Measurements from ENCODE around the gene CDS2. TPM values are rescaled to one million over a fixed set of nuclear protein-coding genes. Genes with fewer than 3 reads are reported as not detected.

Gene CDS2
- total RNA-seq, 3 donors from 2014 or later = 31.3 to 37.6 (median 35.3) TPM

GRCh38 chr20:5214826-5215225 lies 88.0 kb downstream of the CDS2 start:
- Mint-ChIP-seq H3K9me3 (no peaks in the 10 kb centered on the region), H3K27me3 (ENCODE audit: low read depth) (no peaks in the 10 kb centered on the region), H3K36me3 (ENCODE audit: insufficient read depth) (no peaks in the 10 kb centered on the region), H3K4me3 (no peak overlapping the region), H3K4me1 (ENCODE audit: low read depth) (no peaks in the 10 kb centered on the region)
- ATAC-seq = no peak
- no peak for DNase-seq

- Mint-ChIP-seq H3K9me3 (no peaks in the 10 kb centered on the region), H3K27me3 (ENCODE audit: low read depth) (no peaks in the 10 kb centered on the region), H3K4me3 (no peak overlapping the region), H3K4me1 (ENCODE audit: low read depth) (no peaks in the 10 kb centered on the region), H3K36me3 (ENCODE audit: insufficient read depth) (no peaks in the 10 kb centered on the region)
- DNase-seq (no peak), ATAC-seq (no peak)
These were observed 89.0 kb downstream of the CDS2 start for GRCh38 chr20:5215672-5216304.

GRCh38 chr20:5216663-5217062 lies 89.9 kb downstream of the CDS2 start:
- Mint-ChIP-seq H3K36me3 (ENCODE audit: insufficient read depth) (no peaks in the 10 kb centered on the region), H3K9me3 (no peaks in the 10 kb centered on the region), H3K4me3 (no peak overlapping the region), H3K4me1 (ENCODE audit: low read depth) (no peaks in the 10 kb centered on the region), H3K27me3 (ENCODE audit: low read depth) (no peaks in the 10 kb centered on the region)
- DNase-seq (no peak), ATAC-seq (no peak)

GRCh38 chr20:5217616-5218015 lies 90.8 kb downstream of the CDS2 start:
- Mint-ChIP-seq H3K4me1 (ENCODE audit: low read depth) (no peaks in the 10 kb centered on the region), H3K4me3 (no peak overlapping the region), H3K27me3 (ENCODE audit: low read depth) (no peaks in the 10 kb centered on the region), H3K36me3 (ENCODE audit: insufficient read depth) (no peaks in the 10 kb centered on the region), H3K9me3 (no peaks in the 10 kb centered on the region)
- ATAC-seq = no peak
- DNase-seq = no peak

- H3K27me3 Mint-ChIP-seq (ENCODE audit: low read depth) = no peaks in the 10 kb centered on the region
- H3K4me1 Mint-ChIP-seq (ENCODE audit: low read depth) = no peaks in the 10 kb centered on the region
- DNase-seq (no peak), ATAC-seq (no peak)
- no peaks in the 10 kb centered on the region for H3K36me3 Mint-ChIP-seq (ENCODE audit: insufficient read depth)
- no peak overlapping the region for H3K4me3 Mint-ChIP-seq
- no peaks in the 10 kb centered on the region for H3K9me3 Mint-ChIP-seq
These were observed 93.7 kb downstream of the CDS2 start for GRCh38 chr20:5220321-5221060.

GRCh38 chr20:5221061-5221430 lies 94.2 kb downstream of the CDS2 start:
- no peaks in the 10 kb centered on the region for H3K27me3 Mint-ChIP-seq (ENCODE audit: low read depth)
- DNase-seq (no peak), ATAC-seq (no peak)
- no peaks in the 10 kb centered on the region for H3K9me3 Mint-ChIP-seq
- H3K4me1 Mint-ChIP-seq (ENCODE audit: low read depth) = no peaks in the 10 kb centered on the region
- no peaks in the 10 kb centered on the region for H3K36me3 Mint-ChIP-seq (ENCODE audit: insufficient read depth)
- no peak overlapping the region for H3K4me3 Mint-ChIP-seq

- peak; percentile 57 to 69 for ATAC-seq
- Mint-ChIP-seq H3K4me1 (ENCODE audit: low read depth) (no peaks in the 10 kb centered on the region), H3K27me3 (ENCODE audit: low read depth) (no peaks in the 10 kb centered on the region), H3K36me3 (ENCODE audit: insufficient read depth) (no peaks in the 10 kb centered on the region), H3K9me3 (no peaks in the 10 kb centered on the region), H3K4me3 (no peak overlapping the region)
- DNase-seq = peak; percentile 36
These were observed 96.3 kb downstream of the CDS2 start for GRCh38 chr20:5222919-5223634.

GRCh38 chr20:5230544-5230943 lies 103.7 kb downstream of the CDS2 start:
- no peak for ATAC-seq
- Mint-ChIP-seq H3K9me3 (no peaks in the 10 kb centered on the region), H3K4me3 (no peak overlapping the region), H3K36me3 (ENCODE audit: insufficient read depth) (peaks cover 5% of the 10 kb centered on the region), H3K4me1 (ENCODE audit: low read depth) (peaks cover 4% of the 10 kb centered on the region), H3K27me3 (ENCODE audit: low read depth) (peaks cover 12% of the 10 kb centered on the region)
- no peak for DNase-seq

GRCh38 chr20:5234158-5234557 lies 107.3 kb downstream of the CDS2 start:
- Mint-ChIP-seq H3K9me3 (no peaks in the 10 kb centered on the region), H3K36me3 (ENCODE audit: insufficient read depth) (peaks cover 2% of the 10 kb centered on the region)

GRCh38 chr20:5234978-5235377 lies 108.2 kb downstream of the CDS2 start:
- H3K27me3 Mint-ChIP-seq (ENCODE audit: low read depth) = peaks cover 46% of the 10 kb centered on the region
- no peaks in the 10 kb centered on the region for H3K9me3 Mint-ChIP-seq
- DNase-seq (no peak), ATAC-seq (no peak)
- no peak overlapping the region for H3K4me3 Mint-ChIP-seq
- no peaks in the 10 kb centered on the region for H3K4me1 Mint-ChIP-seq (ENCODE audit: low read depth)
- H3K36me3 Mint-ChIP-seq (ENCODE audit: insufficient read depth) = peaks cover 2% of the 10 kb centered on the region

More at GRCh38 chr20:5234158-5234557, 107.3 kb downstream of the CDS2 start:
- H3K4me3 Mint-ChIP-seq = no peak overlapping the region
- peaks cover 4% of the 10 kb centered on the region for H3K4me1 Mint-ChIP-seq (ENCODE audit: low read depth)
- H3K27me3 Mint-ChIP-seq (ENCODE audit: low read depth) = peaks cover 41% of the 10 kb centered on the region
- ATAC-seq (no peak), DNase-seq (no peak)

Other genes starting within 250 kb of the CDS2 start
- 10 to 100 TPM; 19.6 to 25.9 (median 20.4) TPM for gene SLC23A2, start 125.5 kb upstream of the CDS2 start, total RNA-seq
- 10 to 100 TPM; 54.0 to 63.6 (median 59.7) TPM for gene TMEM230, start 13.9 kb upstream of the CDS2 start, total RNA-seq
- gene PCNA, start 7.0 kb upstream of the CDS2 start, total RNA-seq = 100 to 1,000 TPM; 368 to 469 (median 411) TPM
- gene PROKR2, start 189.9 kb downstream of the CDS2 start, total RNA-seq = not detected

Data from activated T-cell treated with anti-CD3 and anti-CD28 coated beads, Interleukin-2, amount 50 U/mL, for 4 hours (primary cell).